ENCODE data around the gene IRF2BPL.

- no peak for TF ChIP-seq CTCF (conservative IDR thresholded peaks at IDR 0.05; ENCODE audit: low read depth, low read length)
- TF ChIP-seq EZH2 (IDR thresholded peaks at IDR 0.05; ENCODE audit: low read length, unreplicated experiment), result no peak
Measured at GRCh38 chr14:77014004-77014604, 14.4 kb downstream of the IRF2BPL start.

All from PC-3 (cell line).